ENCODE measurements around the gene KSR2. TPM values are rescaled to one million over a fixed set of nuclear protein-coding genes. Genes with fewer than 3 reads are reported as not detected.

KSR2 gene
- total RNA-seq, 1 experiment from 2014 or later = 1.3 TPM

DNA sequence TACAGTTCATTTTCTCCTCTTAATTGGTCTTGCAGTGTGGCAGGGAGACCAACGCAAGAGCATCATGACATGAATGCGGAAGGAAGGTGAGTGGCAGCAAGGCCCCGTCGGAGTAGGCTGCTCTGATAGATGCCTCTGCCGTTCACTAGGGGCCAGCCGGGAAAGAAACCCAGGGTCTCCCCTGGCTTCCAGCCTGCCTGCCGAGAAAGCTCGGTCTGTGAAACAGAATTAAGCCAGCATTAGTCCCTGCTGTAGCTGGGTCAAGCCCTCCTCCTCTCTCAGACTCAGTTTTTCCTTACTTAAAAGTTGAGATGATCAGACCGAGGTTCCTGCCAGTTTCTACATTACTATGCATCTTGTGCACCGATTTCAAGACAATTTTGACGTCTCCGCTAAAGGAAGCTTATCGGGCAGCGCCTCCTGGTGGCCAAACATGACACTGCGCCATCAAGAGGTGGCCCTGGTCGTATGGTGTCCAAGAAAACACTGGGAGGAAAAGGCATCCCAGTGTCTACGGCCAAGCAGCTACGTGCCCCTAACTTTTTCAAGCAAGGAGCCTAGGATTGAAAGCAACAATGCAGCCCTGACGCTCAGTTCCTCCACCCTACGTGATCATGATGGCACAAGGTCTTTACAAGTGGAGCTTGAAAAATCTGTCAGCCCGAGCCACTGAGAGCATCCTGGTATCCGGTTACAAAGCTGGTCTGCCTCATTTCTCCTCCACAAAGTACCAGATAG lies 131.6 kb downstream of the KSR2 start:
- Histone ChIP-seq H4K8ac (replicated peaks; ENCODE audit: insufficient read length, low read depth, low read length) (no peak overlapping the region), H2BK20ac (ENCODE audit: low read depth, low read length, poor library complexity, severe bottlenecking) (no peak overlapping the region), H4K5ac (ENCODE audit: insufficient read length, low read depth, low read length) (no peak overlapping the region), H2AFZ (ENCODE audit: low read length) (no peak overlapping the region), H3K27me3 (ENCODE audit: insufficient read depth, low read length) (no peaks in the 10 kb centered on the region), H3K4me1 (ENCODE audit: insufficient read depth, low read length) (no peaks in the 10 kb centered on the region; the same call in 1 of the 2 replicates), H3K4me2 (ENCODE audit: insufficient read depth, insufficient read length, low read length) (peak overlapping the region; percentile 48), H3K9me3 (ENCODE audit: control insufficient read depth, low read depth, low read length) (no peaks in the 10 kb centered on the region), H3K56ac (ENCODE audit: insufficient read length, low read depth, low read length) (no peak overlapping the region), H3K23me2 (ENCODE audit: insufficient read length, low read depth, low read length, poor library complexity, severe bottlenecking) (no peaks in the 10 kb centered on the region), H3K9ac (ENCODE audit: extremely low read depth, insufficient read length, low read length) (no peak overlapping the region), H3K23ac (ENCODE audit: insufficient read length, low read depth, low read length) (no peak overlapping the region), H3K4ac (ENCODE audit: low read depth, low read length) (no peak overlapping the region), H2BK5ac (ENCODE audit: insufficient read length, low read length) (no peak overlapping the region), H3K14ac (ENCODE audit: insufficient read depth, low read length) (no peak overlapping the region), H3K79me2 (ENCODE audit: insufficient read depth, low read length) (no peaks in the 10 kb centered on the region), H2BK120ac (ENCODE audit: low read depth, low read length, poor library complexity, severe bottlenecking) (no peak overlapping the region), H4K91ac (ENCODE audit: insufficient read length, low read depth, low read length) (no peak overlapping the region), H3T11ph (ENCODE audit: low read length) (no peak overlapping the region), H4K20me1 (ENCODE audit: control insufficient read depth, insufficient read depth, insufficient read length) (no peaks in the 10 kb centered on the region), H2BK15ac (ENCODE audit: low read depth, low read length) (no peak overlapping the region), H2AK5ac (ENCODE audit: insufficient read length, low read length) (no peak overlapping the region), H3K18ac (ENCODE audit: insufficient read length, low read depth, low read length) (no peak overlapping the region), H3K79me1 (ENCODE audit: insufficient read depth, low read depth, low read length, poor library complexity, severe bottlenecking) (no peaks in the 10 kb centered on the region), H3K27ac (ENCODE audit: insufficient read length, low read depth, low read length) (no peak overlapping the region), H2BK12ac (ENCODE audit: insufficient read length, low read depth, low read length) (no peak overlapping the region)
- WGBS (ENCODE audit: extremely low coverage, insufficient read length, low lambda C conversion rate) = no CpG with 5 or more reads among the region's 22 CpGs
- peaks cover 13 to 17% of the 10 kb centered on the region in 2 experiments for H3K4me1 Mint-ChIP-seq
- no peaks in the 10 kb centered on the region; the same call in none of the 2 replicates for H3K27me3 Mint-ChIP-seq (ENCODE audit: low read depth)
- H3K36me3 Mint-ChIP-seq (ENCODE audit: insufficient read depth in 1 of 3, low read depth in 3 of 3) = peaks cover 0 to 3% (median 0%) of the 10 kb centered on the region in 3 experiments; a peak in 1 of 7 replicates
- DNase-seq = peak; percentile 90
- TF ChIP-seq, protein P1, sequence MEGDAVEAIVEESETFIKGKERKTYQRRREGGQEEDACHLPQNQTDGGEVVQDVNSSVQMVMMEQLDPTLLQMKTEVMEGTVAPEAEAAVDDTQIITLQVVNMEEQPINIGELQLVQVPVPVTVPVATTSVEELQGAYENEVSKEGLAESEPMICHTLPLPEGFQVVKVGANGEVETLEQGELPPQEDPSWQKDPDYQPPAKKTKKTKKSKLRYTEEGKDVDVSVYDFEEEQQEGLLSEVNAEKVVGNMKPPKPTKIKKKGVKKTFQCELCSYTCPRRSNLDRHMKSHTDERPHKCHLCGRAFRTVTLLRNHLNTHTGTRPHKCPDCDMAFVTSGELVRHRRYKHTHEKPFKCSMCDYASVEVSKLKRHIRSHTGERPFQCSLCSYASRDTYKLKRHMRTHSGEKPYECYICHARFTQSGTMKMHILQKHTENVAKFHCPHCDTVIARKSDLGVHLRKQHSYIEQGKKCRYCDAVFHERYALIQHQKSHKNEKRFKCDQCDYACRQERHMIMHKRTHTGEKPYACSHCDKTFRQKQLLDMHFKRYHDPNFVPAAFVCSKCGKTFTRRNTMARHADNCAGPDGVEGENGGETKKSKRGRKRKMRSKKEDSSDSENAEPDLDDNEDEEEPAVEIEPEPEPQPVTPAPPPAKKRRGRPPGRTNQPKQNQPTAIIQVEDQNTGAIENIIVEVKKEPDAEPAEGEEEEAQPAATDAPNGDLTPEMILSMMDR (conservative IDR thresholded peaks at IDR 0.05) = peak; percentile 99
- no peak overlapping the region; a peak in 1 of 7 replicates for H3K27ac Mint-ChIP-seq
- H3K9me3 Mint-ChIP-seq = no peaks in the 10 kb centered on the region; a peak in 2 of 5 replicates
- peak overlapping the region in 1 of 2 experiments; percentile 43; a peak in 2 of 5 replicates for H3K4me3 Mint-ChIP-seq

Measured in H9 (cell line).